Gastrocnemius medialis (tissue), 4 donors: ENCODE results near the gene HMGB2.

ENCODE experiments used
- POLR2A ChIP-seq, 2 donors: fragments of 450-650 bp; IDR thresholded peaks; one replicate each; pipeline ENCODE4 v1.6.1; 2017; ENCODE audit warnings: antibody characterized with exemption in 2 of 2, mild to moderate bottlenecking in 2 of 2, moderate library complexity in 2 of 2
- TF ChIP-seq, protein P1 (sequence below), 5 experiments: fragments of 450-650 bp in 3 of 5; fragments of 200-600 bp in 2 of 5; sonication (generic) in 2 of 5; IDR thresholded peaks in 4 of 5; conservative IDR thresholded peaks in 1 of 5; 1 replicate in 4 of 5; 2 replicates in 1 of 5; pipeline ENCODE4 v1.5.1; 2016 to 2019; ENCODE audit warnings: antibody characterized with exemption in 5 of 5, mild to moderate bottlenecking in 3 of 5, moderate library complexity in 3 of 5

DNA sequence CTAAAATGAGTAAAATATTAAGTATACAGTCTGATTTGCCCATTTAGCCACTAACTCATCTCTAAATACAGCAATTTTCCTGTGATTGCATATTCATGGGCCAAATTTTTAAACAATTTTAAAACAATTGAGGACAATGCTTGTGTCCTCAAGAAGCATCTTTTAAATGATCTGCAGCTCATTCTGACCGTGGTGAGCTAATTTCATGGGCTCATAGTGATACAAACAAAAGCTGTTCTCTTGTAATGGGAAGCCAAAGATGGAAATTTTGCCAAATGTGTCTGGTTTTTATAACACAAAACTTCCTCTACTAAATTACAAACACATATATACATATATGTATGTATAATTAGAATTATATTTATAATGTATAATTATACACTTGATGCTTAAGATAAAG, 39.7 kb downstream of the HMGB2 start:
- TF ChIP-seq, protein P1, sequence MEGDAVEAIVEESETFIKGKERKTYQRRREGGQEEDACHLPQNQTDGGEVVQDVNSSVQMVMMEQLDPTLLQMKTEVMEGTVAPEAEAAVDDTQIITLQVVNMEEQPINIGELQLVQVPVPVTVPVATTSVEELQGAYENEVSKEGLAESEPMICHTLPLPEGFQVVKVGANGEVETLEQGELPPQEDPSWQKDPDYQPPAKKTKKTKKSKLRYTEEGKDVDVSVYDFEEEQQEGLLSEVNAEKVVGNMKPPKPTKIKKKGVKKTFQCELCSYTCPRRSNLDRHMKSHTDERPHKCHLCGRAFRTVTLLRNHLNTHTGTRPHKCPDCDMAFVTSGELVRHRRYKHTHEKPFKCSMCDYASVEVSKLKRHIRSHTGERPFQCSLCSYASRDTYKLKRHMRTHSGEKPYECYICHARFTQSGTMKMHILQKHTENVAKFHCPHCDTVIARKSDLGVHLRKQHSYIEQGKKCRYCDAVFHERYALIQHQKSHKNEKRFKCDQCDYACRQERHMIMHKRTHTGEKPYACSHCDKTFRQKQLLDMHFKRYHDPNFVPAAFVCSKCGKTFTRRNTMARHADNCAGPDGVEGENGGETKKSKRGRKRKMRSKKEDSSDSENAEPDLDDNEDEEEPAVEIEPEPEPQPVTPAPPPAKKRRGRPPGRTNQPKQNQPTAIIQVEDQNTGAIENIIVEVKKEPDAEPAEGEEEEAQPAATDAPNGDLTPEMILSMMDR (IDR thresholded peaks at IDR 0.05 in 4 of 5, conservative IDR thresholded peaks at IDR 0.05 in 1 of 5) = no peak
- TF ChIP-seq POLR2A (IDR thresholded peaks at IDR 0.05) = no peak
